Neuronal stem cell (in vitro differentiated cells): Measurements from ENCODE around the gene OTUD4.

Experiments used
- DNase-seq: peaks from one replicate; pipeline ENCODE4 v3.0.0-alpha.2; 2013; ENCODE audit warnings: low spot score
- H2AFZ ChIP-seq: one replicate; pipeline ENCODE4 v1.6.1; 2013; ENCODE audit warnings: mild to moderate bottlenecking, low read length, inconsistent platforms
- H2AK5ac ChIP-seq: 2 replicates; pipeline ENCODE4 v1.6.1; 2013; ENCODE audit warnings: low read depth, mild to moderate bottlenecking, inconsistent platforms, low read length, moderate library complexity, mixed read lengths
- H2BK120ac ChIP-seq: 2 replicates; pipeline ENCODE4 v1.6.1; 2013; ENCODE audit warnings: low read depth, mild to moderate bottlenecking, inconsistent platforms, low read length, moderate library complexity, mixed read lengths
- H2BK12ac ChIP-seq: one replicate; pipeline ENCODE4 v1.6.1; 2013; ENCODE audit warnings: low read length, inconsistent platforms
- H2BK15ac ChIP-seq: 2 replicates; pipeline ENCODE4 v1.6.1; 2013; ENCODE audit warnings: mild to moderate bottlenecking, low read length, inconsistent platforms, mixed read lengths
- H2BK5ac ChIP-seq: one replicate; pipeline ENCODE4 v1.6.1; 2013; ENCODE audit warnings: inconsistent platforms, mild to moderate bottlenecking, low read length, moderate library complexity
- H3K14ac ChIP-seq: one replicate; pipeline ENCODE4 v1.6.1; 2013; ENCODE audit warnings: low read length, inconsistent platforms
- H3K18ac ChIP-seq: 2 replicates; pipeline ENCODE4 v1.6.1; 2013; ENCODE audit warnings: low read length, inconsistent platforms
- H3K23ac ChIP-seq: 2 replicates; pipeline ENCODE4 v1.6.1; 2013; ENCODE audit warnings: low read depth, mild to moderate bottlenecking, mixed read lengths, low read length, inconsistent platforms; ENCODE audit not compliant: poor library complexity
- H3K27ac ChIP-seq: replicated peaks from 3 replicates; pipeline ENCODE4 v1.5.1; 2013; ENCODE audit warnings: low read length, inconsistent platforms
- H3K27me3 ChIP-seq, 3 experiments: 2 replicates each; pipeline ENCODE4 v1.6.1; 2013; ENCODE audit warnings: low read length in 3 of 3, mild to moderate bottlenecking in 2 of 3, inconsistent platforms in 1 of 3, low read depth in 1 of 3, mixed read lengths in 1 of 3, moderate library complexity in 1 of 3; ENCODE audit not compliant: control insufficient read depth in 3 of 3, insufficient read depth in 3 of 3
- H3K36me3 ChIP-seq, 2 donors: replicated peaks in 1 of 2; 2 replicates each; pipeline ENCODE4 v1.6.1; 2013; ENCODE audit warnings: low read length in 2 of 2; ENCODE audit not compliant: control insufficient read depth in 2 of 2, insufficient read depth in 2 of 2
- H3K4ac ChIP-seq: 2 replicates; pipeline ENCODE4 v1.6.1; 2013; ENCODE audit warnings: inconsistent platforms, mild to moderate bottlenecking, low read length, moderate library complexity
- H3K4me1 ChIP-seq, 2 donors: 1 replicate in 1 of 2; 2 replicates in 1 of 2; pipeline ENCODE4 v1.6.1; 2013; ENCODE audit warnings: low read length in 2 of 2, low read depth in 1 of 2; ENCODE audit not compliant: control insufficient read depth in 2 of 2, insufficient read depth in 1 of 2
- H3K4me2 ChIP-seq: one replicate; pipeline ENCODE4 v1.6.1; 2013; ENCODE audit warnings: mild to moderate bottlenecking, low read length, inconsistent platforms; ENCODE audit not compliant: insufficient read depth, poor library complexity, severe bottlenecking
- H3K4me3 ChIP-seq, 2 donors: 2 replicates each; pipeline ENCODE4 v1.5.1; 2013; ENCODE audit warnings: low read length in 2 of 2, mild to moderate bottlenecking in 2 of 2, inconsistent platforms in 1 of 2, moderate library complexity in 1 of 2
- H3K79me1 ChIP-seq: one replicate; pipeline ENCODE4 v1.6.1; 2013; ENCODE audit warnings: low read depth, mild to moderate bottlenecking, inconsistent platforms, low read length, moderate library complexity
- H3K9ac ChIP-seq: one replicate; pipeline ENCODE4 v1.6.1; 2013; ENCODE audit warnings: mild to moderate bottlenecking, low read depth, low read length, inconsistent platforms; ENCODE audit not compliant: poor library complexity
- H3K9me3 ChIP-seq, 2 donors: replicated peaks in 1 of 2; 2 replicates each; pipeline versions ENCODE3 to v1.6.1; 2013; ENCODE audit warnings: low read length in 2 of 2, mild to moderate bottlenecking in 2 of 2, inconsistent platforms in 1 of 2, low read depth in 1 of 2, mixed read lengths in 1 of 2, moderate library complexity in 1 of 2; ENCODE audit not compliant: control insufficient read depth in 2 of 2, insufficient read depth in 1 of 2
- H4K8ac ChIP-seq: one replicate; pipeline ENCODE4 v1.6.1; 2013; ENCODE audit warnings: low read depth, mild to moderate bottlenecking, inconsistent platforms, low read length, moderate library complexity
- H4K91ac ChIP-seq: one replicate; pipeline ENCODE4 v1.6.1; 2013; ENCODE audit warnings: low read length, low read depth, mild to moderate bottlenecking, inconsistent platforms; ENCODE audit not compliant: poor library complexity
- WGBS, 2 donors: extraction: QIAGEN DNeasy Blood & Tissue Kit; methylation state at CpG; one replicate each; pipeline ENCODE4 v1.1.7; 2013; ENCODE audit warnings: missing lambda C conversion rate in 2 of 2, mixed read lengths in 1 of 2; ENCODE audit not compliant: insufficient read length in 2 of 2, insufficient replicate concordance in 1 of 2; ENCODE audit errors: extremely low coverage in 2 of 2; 5-methylcytosine and 5-hydroxymethylcytosine counted together

Gene OTUD4

DNA sequence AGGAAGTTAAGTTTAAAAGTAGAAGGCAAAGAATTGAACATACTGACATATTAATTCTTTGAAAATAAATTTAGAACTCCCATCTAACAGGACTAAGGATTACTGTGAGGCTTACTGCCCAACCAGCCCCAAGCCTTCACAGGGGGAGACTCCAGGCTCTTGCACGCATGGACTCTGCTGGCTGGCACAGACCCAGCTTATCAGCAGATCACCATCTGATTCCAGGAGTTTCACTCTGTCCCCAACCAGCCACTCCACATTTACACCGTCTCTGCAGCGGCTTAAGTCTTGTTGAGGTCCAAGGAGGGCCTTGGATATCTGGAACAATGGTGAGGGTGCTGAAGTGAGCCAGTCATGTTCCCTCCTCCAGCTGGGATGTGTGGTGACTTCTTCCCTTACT is 16.4 kb upstream of the OTUD4 start:
- Histone ChIP-seq H3K14ac (no peak overlapping the region), H2AFZ (no peak overlapping the region), H3K9me3 (no peaks in the 10 kb centered on the region), H2BK12ac (no peak overlapping the region), H3K23ac (no peak overlapping the region), H3K36me3 (no peaks in the 10 kb centered on the region), H3K27me3 (no peaks in the 10 kb centered on the region), H3K4me1 (no peaks in the 10 kb centered on the region), H3K27ac (no peak overlapping the region), H2BK120ac (no peak overlapping the region), H3K4me2 (no peak overlapping the region), H2BK5ac (no peak overlapping the region), H4K91ac (no peak overlapping the region), H3K4me3 (no peak overlapping the region), H3K9ac (no peak overlapping the region), H3K79me1 (no peaks in the 10 kb centered on the region), H3K18ac (no peak overlapping the region), H4K8ac (no peak overlapping the region), H2AK5ac (no peak overlapping the region), H2BK15ac (no peak overlapping the region), H3K4ac (no peak overlapping the region)
- no CpG with 5 or more reads among the region's 3 CpGs for WGBS, 2 donors
- no peak for DNase-seq

- no peak overlapping the region for H2BK120ac ChIP-seq
- no peaks in the 10 kb centered on the region for H3K79me1 ChIP-seq
- no peak overlapping the region for H2BK5ac ChIP-seq
- H3K27ac ChIP-seq: no peak overlapping the region
- no peak overlapping the region for H3K23ac ChIP-seq
- no peaks in the 10 kb centered on the region for H3K4me1 ChIP-seq
- H2AFZ ChIP-seq: no peak overlapping the region
- no peaks in the 10 kb centered on the region for H3K36me3 ChIP-seq
- no peak for DNase-seq
- H2BK12ac ChIP-seq: no peak overlapping the region
- H3K9me3 ChIP-seq: no peaks in the 10 kb centered on the region
- WGBS, 2 donors: no CpG with 5 or more reads among the region's 3 CpGs
- H3K4me3 ChIP-seq: no peak overlapping the region
- no peak overlapping the region for H2AK5ac ChIP-seq
- no peak overlapping the region for H2BK15ac ChIP-seq
- no peak overlapping the region for H3K14ac ChIP-seq
- H4K8ac ChIP-seq: no peak overlapping the region
- no peak overlapping the region for H3K18ac ChIP-seq
- no peak overlapping the region for H3K9ac ChIP-seq
- no peak overlapping the region for H3K4ac ChIP-seq
- H3K27me3 ChIP-seq: no peaks in the 10 kb centered on the region
- H3K4me2 ChIP-seq: no peak overlapping the region
- no peak overlapping the region for H4K91ac ChIP-seq
These were observed 15.0 kb upstream of the OTUD4 start for GRCh38 chr4:145195167-145195952.

DNA sequence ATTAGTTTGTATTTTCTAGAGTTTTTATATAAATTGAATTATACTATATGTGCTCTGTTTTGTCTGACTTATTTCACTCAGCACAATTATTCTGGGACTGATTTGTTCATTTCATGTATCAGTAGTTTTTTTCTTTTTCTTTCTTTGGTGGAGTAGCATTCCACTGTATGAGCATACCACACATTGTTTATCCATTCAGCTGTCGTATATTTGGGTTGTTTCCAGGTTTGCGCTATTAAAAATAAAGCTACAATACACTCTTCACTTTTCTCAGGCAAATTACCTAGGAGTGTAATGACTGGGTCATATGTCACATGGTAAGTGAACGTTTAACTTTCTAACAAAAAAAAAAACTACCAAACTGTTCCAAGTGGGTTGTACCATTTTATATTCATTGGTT is 9.6 kb upstream of the OTUD4 start:
- Histone ChIP-seq H3K23ac (no peak overlapping the region), H3K9me3 (no peaks in the 10 kb centered on the region), H2BK120ac (no peak overlapping the region), H3K4me3 (no peak overlapping the region), H2BK5ac (no peak overlapping the region), H3K9ac (no peak overlapping the region), H3K79me1 (no peaks in the 10 kb centered on the region), H3K4ac (no peak overlapping the region), H4K91ac (no peak overlapping the region), H2AK5ac (no peak overlapping the region), H3K36me3 (no peaks in the 10 kb centered on the region), H2BK12ac (no peak overlapping the region), H4K8ac (no peak overlapping the region), H3K4me1 (no peaks in the 10 kb centered on the region), H3K27ac (no peak overlapping the region), H3K14ac (no peak overlapping the region), H2BK15ac (no peak overlapping the region), H3K18ac (no peak overlapping the region), H3K4me2 (no peak overlapping the region), H2AFZ (no peak overlapping the region), H3K27me3 (no peaks in the 10 kb centered on the region)
- DNase-seq: no peak
- no CpG with 5 or more reads among the region's 3 CpGs for WGBS, 2 donors

- H3K36me3 ChIP-seq: no peaks in the 10 kb centered on the region
These were observed 6.3 kb upstream of the OTUD4 start for GRCh38 chr4:145186729-145187128.

More at GRCh38 chr4:145186729-145187128, 6.3 kb upstream of the OTUD4 start:
- H2BK12ac ChIP-seq: no peak overlapping the region
- DNase-seq: no peak
- H3K27ac ChIP-seq: no peak overlapping the region
- no peak overlapping the region for H3K14ac ChIP-seq
- H3K4ac ChIP-seq: no peak overlapping the region
- H3K9ac ChIP-seq: no peak overlapping the region
- H3K9me3 ChIP-seq: no peaks in the 10 kb centered on the region
- H2BK15ac ChIP-seq: no peak overlapping the region
- no peak overlapping the region for H2AK5ac ChIP-seq
- WGBS, 2 donors: 100% methylated on average over 1 of the region's 3 CpGs; no CpG with 5 or more reads in 1 of the 2 donors
- H2BK120ac ChIP-seq: no peak overlapping the region
- no peaks in the 10 kb centered on the region for H3K4me1 ChIP-seq
- no peak overlapping the region for H4K8ac ChIP-seq
- H3K79me1 ChIP-seq: no peaks in the 10 kb centered on the region
- no peak overlapping the region for H2BK5ac ChIP-seq
- no peak overlapping the region for H3K23ac ChIP-seq
- H3K4me2 ChIP-seq: no peak overlapping the region
- H2AFZ ChIP-seq: no peak overlapping the region
- H3K18ac ChIP-seq: no peak overlapping the region
- H4K91ac ChIP-seq: no peak overlapping the region
- no peak overlapping the region for H3K4me3 ChIP-seq
- no peaks in the 10 kb centered on the region for H3K27me3 ChIP-seq
